KMS-11 (cell line): ENCODE data around the gene RPS21.

Source experiments
- H2AFZ ChIP-seq: fragments of 200-600 bp; sonication (generic); 2 replicates; pipeline ENCODE4 v1.6.1; 2016; ENCODE audit warnings: antibody characterized with exemption, mixed run types, low read depth
- H3K27ac ChIP-seq: fragments of 200-600 bp; sonication (generic); 2 replicates; pipeline ENCODE4 v1.6.1; 2016; ENCODE audit warnings: mild to moderate bottlenecking, mixed run types
- H3K27me3 ChIP-seq: fragments of 200-600 bp; sonication (generic); 2 replicates; pipeline ENCODE4 v1.6.1; 2017; ENCODE audit warnings: mild to moderate bottlenecking, low read depth, mixed run types, moderate library complexity; ENCODE audit not compliant: insufficient read depth
- H3K36me3 ChIP-seq: fragments of 200-600 bp; sonication (generic); 2 replicates; pipeline ENCODE4 v1.6.1; 2017; ENCODE audit warnings: mild to moderate bottlenecking, mixed run types; ENCODE audit not compliant: insufficient read depth
- H3K4me1 ChIP-seq: fragments of 200-600 bp; sonication (generic); 2 replicates; pipeline ENCODE4 v1.6.1; 2016; ENCODE audit warnings: mild to moderate bottlenecking, low read depth, mixed run types; ENCODE audit not compliant: poor library complexity, severe bottlenecking
- H3K4me2 ChIP-seq: fragments of 200-600 bp; sonication (generic); 2 replicates; pipeline ENCODE4 v1.7.0; 2016; ENCODE audit warnings: mild to moderate bottlenecking, mixed run types
- H3K4me3 ChIP-seq: fragments of 200-600 bp; sonication (generic); IDR thresholded peaks from 2 replicates; pipeline ENCODE4 v1.6.1; 2017; ENCODE audit warnings: low read depth, low read length, mixed read lengths; ENCODE audit not compliant: insufficient read depth
- H3K79me2 ChIP-seq: fragments of 200-600 bp; sonication (generic); 2 replicates; pipeline ENCODE4 v1.6.1; 2016; ENCODE audit warnings: low read depth, mixed run types; ENCODE audit not compliant: insufficient read depth
- H3K9ac ChIP-seq: fragments of 200-600 bp; sonication (generic); 2 replicates; pipeline ENCODE4 v1.6.1; 2016; ENCODE audit warnings: mild to moderate bottlenecking, mixed run types
- H4K20me1 ChIP-seq: fragments of 200-600 bp; sonication (generic); 2 replicates; pipeline ENCODE4 v1.6.1; 2016; ENCODE audit warnings: mild to moderate bottlenecking, mixed run types; ENCODE audit not compliant: insufficient read depth
- CTCF ChIP-seq: fragments of 200-600 bp; sonication (generic); conservative IDR thresholded peaks from 2 replicates; pipeline ENCODE4 v1.6.1; 2017; ENCODE audit warnings: low read depth, mild to moderate bottlenecking, antibody characterized with exemption, low read length, moderate library complexity, mixed read lengths

Gene RPS21

GRCh38 chr20:62391165-62392076 is 4.5 kb downstream of the RPS21 start:
- Histone ChIP-seq H4K20me1 (no peaks in the 10 kb centered on the region), H3K4me2 (no peak overlapping the region), H3K27ac (no peak overlapping the region), H3K27me3 (no peaks in the 10 kb centered on the region), H3K9ac (no peak overlapping the region), H2AFZ (no peak overlapping the region), H3K4me1 (peaks cover 12% of the 10 kb centered on the region), H3K4me3 (no peak overlapping the region), H3K79me2 (peaks cover 19% of the 10 kb centered on the region), H3K36me3 (peaks cover 3% of the 10 kb centered on the region; the same call in 1 of the 2 replicates)
- no peak for TF ChIP-seq CTCF

- Histone ChIP-seq H3K4me3 (no peak overlapping the region), H3K36me3 (peaks cover 3% of the 10 kb centered on the region; the same call in 1 of the 2 replicates), H3K4me1 (peaks cover 12% of the 10 kb centered on the region)
These were observed 5.1 kb downstream of the RPS21 start for GRCh38 chr20:62392077-62392418.

GRCh38 chr20:62392621-62393334 is 5.9 kb downstream of the RPS21 start:
- Histone ChIP-seq H2AFZ (no peak overlapping the region), H4K20me1 (no peaks in the 10 kb centered on the region), H3K79me2 (peaks cover 7% of the 10 kb centered on the region), H3K27ac (no peak overlapping the region), H3K4me1 (peaks cover 11% of the 10 kb centered on the region), H3K27me3 (no peaks in the 10 kb centered on the region), H3K9ac (no peak overlapping the region), H3K4me3 (no peak overlapping the region), H3K4me2 (no peak overlapping the region), H3K36me3 (peaks cover 3% of the 10 kb centered on the region; the same call in 1 of the 2 replicates)
- no peak for TF ChIP-seq CTCF

More at GRCh38 chr20:62392077-62392418, 5.1 kb downstream of the RPS21 start:
- no peak overlapping the region for H3K4me2 ChIP-seq
- no peak for TF ChIP-seq CTCF
- H3K79me2 ChIP-seq: peaks cover 15% of the 10 kb centered on the region
- no peaks in the 10 kb centered on the region for H3K27me3 ChIP-seq
- H4K20me1 ChIP-seq: no peaks in the 10 kb centered on the region
- no peak overlapping the region for H2AFZ ChIP-seq
- H3K27ac ChIP-seq: no peak overlapping the region
- no peak overlapping the region for H3K9ac ChIP-seq

GRCh38 chr20:62393335-62393665 is 6.4 kb downstream of the RPS21 start:
- peaks cover 5% of the 10 kb centered on the region for H3K4me1 ChIP-seq
- H3K9ac ChIP-seq: no peak overlapping the region
- no peak overlapping the region for H3K4me2 ChIP-seq
- H3K27me3 ChIP-seq: no peaks in the 10 kb centered on the region
- no peak overlapping the region for H2AFZ ChIP-seq
- peaks cover 2% of the 10 kb centered on the region for H3K79me2 ChIP-seq
- no peak overlapping the region for H3K27ac ChIP-seq
- TF ChIP-seq CTCF: no peak
- H3K4me3 ChIP-seq: no peak overlapping the region
- H3K36me3 ChIP-seq: peaks cover under 1% of the 10 kb centered on the region; the same call in 1 of the 2 replicates
- no peaks in the 10 kb centered on the region for H4K20me1 ChIP-seq
